GM19193 (cell line): ENCODE results near the gene METRN.

Source experiments
- POLR2A ChIP-seq: IDR thresholded peaks from 4 replicates; pipeline ENCODE4 v1.6.1; 2011; ENCODE audit not compliant: insufficient read depth, insufficient read length; ENCODE audit errors: extremely low read depth

Gene METRN

DNA sequence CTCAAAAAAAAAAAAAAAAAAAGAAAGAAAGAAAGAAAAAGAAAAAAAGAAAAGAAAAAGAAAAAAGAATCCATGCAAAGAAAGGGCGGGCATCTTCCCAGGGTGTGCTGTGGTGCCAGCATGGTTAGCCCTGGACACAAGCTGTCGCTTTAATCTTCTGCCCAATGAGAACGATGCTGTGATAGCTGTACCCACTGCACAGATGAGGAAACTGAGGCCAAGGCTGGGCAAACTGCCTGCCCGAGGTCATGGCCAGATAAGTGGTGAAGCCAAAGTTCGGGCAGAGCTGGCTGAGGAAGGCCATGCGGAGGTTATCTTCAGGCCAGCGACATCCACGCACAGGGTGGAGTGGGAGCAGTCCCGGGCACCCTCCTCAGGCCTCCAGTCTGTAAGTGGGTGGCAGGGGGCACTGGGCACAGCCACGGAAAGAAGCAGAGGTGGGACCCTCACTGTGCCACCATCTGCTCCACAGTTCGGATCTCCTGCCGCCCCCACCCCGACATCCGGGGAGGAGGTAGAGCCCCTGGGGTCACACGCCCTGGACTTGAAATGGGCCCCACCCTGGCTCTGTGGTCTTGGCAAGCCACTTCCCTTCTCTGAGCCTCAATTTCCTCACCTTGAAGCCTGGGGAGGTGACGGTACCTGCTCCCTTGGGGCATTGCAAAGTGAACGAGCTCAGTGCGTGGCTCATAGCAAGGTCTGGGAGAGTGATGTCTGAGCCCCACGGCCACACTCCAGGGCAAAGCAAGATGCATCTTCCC, 15.8 kb upstream of the METRN start:
- TF ChIP-seq POLR2A = no peak

DNA sequence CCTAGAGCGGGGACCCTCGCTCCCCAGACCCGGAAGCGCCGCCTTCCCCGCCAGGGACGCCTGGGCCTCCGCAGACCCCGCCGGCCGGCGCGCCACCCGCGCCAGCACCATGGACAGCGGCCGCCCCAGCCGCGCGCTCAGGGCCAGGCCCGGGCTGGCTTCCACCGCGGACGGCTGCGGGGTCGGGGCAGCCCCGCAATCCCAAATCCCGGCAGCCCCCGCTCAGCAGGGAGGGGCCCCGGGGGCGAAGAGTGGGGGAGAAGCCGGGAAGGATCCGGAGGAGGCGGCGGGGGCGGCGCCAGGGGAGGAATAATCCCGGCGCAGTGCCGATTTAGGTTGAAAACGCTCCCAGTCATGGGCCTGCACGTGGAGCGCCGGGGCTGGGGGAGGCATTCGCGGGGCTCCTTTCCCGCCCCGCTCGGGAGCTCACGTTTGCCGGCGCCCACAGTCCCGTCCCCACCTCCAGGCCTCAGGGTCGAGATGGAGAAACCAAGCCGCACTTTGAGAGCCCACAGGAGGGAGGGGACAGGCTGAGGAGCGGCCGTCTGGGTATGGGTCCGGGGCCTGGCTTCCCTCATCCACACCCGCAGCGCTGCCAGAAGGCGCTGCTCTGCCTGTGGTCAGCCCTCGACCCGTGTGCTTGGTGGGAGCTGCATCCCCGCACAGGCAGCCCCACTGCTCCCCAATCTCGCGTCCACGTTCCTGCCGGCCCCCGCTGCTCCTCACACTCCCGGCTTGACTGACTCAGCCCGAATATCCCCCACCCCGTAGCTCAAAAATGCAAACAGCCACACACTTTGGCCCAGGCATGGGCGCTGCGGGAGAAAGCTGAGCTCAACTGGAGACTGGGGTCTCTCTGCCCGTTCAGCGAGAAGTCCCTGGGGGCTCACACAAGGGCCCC, 14.0 kb upstream of the METRN start:
- TF ChIP-seq POLR2A = no peak

DNA sequence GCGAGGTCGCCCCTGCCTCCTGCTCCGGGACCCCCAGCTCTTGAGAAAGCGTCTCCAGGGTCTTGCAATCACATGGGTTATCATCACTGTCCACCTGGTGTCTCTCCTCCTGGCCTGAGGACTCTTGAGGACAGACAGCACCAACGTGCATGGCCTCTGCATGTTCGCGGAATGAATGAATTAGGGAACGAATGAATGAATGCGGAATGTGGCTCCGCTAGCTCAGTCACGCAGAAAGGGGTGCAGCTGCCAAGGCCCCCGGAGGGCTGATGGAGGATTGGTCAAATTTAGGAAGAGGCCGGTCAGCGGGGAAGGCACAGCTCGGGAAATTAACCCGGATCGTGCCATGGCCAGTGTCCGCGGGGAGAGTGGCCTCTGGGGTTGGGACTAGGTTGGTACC, 12.6 kb upstream of the METRN start:
- no peak for TF ChIP-seq POLR2A

DNA sequence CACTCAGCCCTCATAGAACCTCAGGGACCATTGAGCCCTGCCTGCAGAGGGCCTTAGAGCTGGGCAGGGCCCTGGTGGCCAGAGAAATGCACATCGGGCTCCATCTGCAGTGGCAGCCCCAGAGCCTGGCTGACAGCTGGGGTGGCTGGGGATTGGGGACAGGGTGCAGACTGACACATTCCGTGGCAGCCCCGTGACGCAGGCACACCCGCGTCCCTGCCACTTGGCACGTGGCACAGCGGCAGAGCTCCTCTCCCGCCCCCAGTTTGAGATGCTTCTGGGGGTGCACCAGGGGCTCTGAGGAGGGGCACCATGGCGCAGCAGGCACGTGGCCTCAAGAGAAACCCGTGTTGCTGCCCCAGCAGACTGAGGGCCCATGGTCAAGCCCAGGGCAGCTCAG, 11.5 kb upstream of the METRN start:
- TF ChIP-seq POLR2A = no peak

DNA sequence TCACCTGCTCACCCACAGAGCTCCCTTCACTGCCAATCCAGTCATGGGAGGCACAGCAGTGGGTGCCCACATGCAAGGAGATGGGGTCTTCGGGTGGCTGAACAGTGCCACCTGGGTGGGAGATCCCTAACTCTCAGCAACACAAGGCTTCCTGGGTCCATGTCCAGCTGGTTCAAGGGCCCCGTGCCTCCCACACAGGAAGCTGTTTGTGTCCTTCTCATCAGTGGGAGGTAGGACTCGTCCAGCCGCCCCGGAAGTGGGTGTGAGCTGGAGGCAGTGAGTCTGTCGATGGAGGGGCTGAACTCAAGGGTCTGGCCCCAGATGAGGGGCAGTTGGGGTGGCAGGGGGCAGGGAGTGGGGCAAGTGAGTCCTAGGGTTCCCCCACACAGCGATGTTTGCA, 10.9 kb upstream of the METRN start:
- TF ChIP-seq POLR2A = no peak

DNA sequence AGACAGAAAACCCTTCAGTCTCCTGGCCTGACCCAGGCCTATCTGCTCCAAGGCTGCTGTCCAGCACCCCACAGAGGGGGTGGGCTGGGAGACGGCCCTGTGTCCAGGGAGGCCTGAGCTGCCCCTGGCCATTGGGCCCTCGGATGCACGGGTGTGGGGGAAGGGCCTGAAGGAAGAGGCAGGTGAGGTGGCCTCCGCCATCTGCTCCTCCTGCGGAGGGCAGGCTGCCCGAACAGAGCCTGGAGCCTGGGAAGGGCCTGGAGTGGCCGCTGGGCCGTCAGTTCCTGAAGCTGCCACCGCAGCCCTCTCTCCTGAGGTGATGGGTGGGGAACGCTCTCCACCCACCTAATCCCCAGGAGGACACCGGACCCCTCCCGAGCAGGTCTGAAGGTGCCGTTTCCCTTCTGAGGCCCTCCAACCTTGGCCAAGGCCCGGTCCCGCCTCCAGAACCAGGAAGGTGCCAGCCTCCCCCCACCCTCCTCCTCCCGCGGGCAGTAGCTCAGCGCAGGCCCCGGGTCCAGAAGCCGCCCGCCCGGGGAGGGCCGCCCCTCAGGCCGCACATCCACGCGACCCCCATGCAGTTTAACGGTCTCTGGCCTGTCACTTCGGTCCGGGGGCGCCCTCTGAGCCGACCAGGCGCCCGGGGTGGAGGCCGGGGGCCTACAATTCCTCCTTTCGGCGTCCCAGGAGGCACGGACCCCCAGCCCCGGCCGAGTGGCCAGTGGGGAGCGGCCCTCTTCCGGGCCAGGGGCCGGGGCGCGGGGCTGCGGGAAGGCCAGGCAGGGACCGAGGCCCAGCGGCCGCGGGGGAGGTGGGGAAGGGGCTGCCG, 10.2 kb upstream of the METRN start:
- TF ChIP-seq POLR2A = no peak

DNA sequence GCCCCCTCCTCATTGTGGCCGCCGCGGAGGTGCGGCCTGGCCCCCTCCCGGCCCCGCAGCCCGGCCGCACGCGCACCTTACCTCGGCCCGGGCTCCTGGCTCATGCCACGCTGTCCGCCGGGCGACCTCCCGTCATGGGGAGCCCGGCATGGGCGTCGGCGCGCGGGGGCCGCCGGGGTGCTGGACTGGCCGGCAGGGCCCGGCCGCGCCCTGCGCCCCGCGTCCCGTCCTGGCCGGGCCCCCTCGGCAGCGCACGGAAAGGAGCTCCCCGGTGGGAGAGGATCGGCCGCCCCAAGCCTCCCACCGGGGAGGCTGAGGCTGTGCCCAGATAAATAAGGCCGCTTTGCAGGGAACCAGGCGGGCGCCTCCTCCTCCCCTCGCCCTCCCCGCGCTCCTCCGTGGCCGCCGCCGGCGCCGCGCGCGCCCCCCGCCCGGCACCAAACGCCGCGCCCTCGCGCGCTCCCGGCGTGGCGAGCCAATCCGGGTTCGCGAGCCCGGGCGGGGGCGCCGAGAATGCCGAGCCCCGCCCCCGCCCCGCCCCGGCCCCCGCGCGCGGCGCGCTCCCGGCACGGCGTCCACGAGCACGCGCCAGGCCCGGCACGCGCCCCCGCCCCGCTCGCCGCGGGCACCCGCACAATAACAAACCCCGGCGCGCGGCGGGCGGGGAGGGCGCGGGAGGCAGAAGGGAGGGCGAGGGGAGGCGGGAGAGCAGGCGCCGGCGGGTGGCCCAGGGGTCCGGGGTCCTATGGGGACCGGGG, 9.3 kb upstream of the METRN start, which contains the start of gene FBXL16:
TSS of gene FBXL16 (minus strand) at position 371 of the 758 bp plus-strand sequence. CDS start 8,396 bp downstream, outside the sequence.
- no peak for TF ChIP-seq POLR2A

DNA sequence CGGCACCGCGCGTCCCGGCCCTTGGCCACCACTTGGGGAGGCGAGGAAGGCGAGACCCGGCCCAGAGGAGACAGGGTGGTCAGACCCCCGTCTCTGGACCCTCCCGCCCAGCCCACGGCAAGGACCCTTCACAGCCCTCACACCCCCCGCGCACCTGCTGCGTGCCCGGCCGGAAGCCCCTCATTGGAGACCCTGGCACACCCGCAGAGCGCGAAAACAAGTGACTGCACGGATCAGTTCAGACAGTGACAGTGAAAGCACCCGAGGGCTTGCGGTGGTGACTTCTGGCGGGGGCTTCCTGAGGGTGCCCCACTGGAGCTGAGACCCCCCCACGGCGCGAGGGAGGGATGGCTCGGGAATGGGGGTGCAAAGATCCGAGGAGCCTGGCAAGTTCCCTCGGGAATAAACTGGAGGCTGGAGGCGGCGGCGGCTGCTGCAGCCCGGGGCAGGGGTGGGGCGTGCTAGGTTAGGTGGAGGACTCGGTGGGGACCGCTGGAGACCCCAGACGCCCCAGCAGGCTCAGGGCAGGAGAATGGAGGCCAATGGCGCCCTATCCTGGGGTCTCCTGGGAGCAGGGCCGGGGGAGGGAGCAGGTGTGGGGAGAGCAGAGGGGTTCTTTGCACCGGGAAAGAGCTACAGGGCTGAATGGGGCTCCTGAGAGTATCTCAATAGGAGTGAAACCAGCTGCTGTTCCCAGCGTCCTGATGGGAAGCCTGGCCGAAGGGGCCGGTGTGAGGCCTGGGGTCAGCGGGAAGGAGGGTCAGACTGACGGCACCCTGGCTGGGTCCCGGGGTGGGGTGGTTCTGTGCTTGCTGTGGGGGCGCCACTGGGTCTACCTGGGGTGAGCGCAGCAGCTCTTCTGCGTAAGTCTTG, 8.5 kb upstream of the METRN start:
- TF ChIP-seq POLR2A = no peak

DNA sequence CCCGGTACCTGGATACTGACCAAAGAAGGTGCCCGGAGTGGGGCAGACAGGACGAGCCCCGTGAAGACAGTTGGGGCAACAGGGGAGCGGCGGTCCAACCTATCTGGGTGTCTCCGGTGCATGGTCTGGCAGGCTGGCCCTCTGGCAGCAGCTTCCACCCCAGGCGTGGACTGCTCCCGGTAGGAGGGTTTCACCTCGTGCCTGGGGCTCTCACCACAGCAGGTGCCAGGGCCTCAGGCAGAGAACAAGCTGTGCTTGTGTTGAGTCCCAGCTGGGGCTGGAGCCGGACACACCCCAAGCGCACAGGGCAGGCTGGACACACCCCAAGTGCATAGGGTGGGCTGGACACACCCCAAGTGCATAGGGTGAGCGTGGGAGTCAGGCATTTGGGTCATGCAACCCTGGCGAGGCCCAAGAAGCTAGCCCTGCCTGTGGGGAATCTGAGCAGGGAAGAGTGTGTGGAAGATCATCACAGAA, 7.8 kb upstream of the METRN start:
- no peak for TF ChIP-seq POLR2A

DNA sequence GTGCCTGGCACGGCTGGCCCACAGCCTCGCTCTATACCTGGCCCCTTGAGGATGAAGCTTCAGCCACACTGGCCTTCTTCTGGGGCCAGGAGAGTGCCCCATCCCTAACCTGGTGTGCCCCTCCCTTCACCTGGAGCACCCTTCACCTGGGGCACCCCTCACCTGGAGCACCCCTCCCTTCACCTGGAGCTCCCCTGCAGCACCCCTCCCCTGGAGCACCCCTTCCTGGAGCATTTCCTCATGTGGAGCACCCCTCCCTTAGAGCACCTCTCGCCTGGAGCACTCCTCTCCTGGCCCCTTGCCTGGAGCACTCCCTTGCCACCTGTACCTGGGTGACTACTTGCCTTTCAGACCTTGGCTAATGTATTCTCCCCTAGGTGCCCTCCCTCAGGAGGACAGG, 6.9 kb upstream of the METRN start:
- TF ChIP-seq POLR2A = no peak

DNA sequence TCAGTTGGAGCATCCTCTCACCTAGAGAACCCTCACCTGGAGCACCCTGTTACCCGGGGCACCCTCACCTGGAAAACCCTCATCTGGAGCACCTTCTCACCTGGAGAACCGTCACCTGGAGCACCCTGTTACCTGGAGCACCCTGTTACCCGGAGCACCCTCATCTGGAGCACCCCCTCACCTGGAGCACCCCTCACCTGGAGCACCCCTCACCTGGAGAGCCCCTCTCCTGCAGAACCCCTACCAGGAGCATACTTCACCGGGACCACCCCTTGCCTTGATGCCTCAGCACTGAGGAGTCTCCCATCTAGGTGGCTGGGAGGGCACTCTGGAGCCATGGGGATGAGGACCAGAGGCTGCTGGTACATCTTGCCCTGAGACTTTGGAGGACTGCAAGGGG, 6.0 kb upstream of the METRN start:
- TF ChIP-seq POLR2A = no peak

DNA sequence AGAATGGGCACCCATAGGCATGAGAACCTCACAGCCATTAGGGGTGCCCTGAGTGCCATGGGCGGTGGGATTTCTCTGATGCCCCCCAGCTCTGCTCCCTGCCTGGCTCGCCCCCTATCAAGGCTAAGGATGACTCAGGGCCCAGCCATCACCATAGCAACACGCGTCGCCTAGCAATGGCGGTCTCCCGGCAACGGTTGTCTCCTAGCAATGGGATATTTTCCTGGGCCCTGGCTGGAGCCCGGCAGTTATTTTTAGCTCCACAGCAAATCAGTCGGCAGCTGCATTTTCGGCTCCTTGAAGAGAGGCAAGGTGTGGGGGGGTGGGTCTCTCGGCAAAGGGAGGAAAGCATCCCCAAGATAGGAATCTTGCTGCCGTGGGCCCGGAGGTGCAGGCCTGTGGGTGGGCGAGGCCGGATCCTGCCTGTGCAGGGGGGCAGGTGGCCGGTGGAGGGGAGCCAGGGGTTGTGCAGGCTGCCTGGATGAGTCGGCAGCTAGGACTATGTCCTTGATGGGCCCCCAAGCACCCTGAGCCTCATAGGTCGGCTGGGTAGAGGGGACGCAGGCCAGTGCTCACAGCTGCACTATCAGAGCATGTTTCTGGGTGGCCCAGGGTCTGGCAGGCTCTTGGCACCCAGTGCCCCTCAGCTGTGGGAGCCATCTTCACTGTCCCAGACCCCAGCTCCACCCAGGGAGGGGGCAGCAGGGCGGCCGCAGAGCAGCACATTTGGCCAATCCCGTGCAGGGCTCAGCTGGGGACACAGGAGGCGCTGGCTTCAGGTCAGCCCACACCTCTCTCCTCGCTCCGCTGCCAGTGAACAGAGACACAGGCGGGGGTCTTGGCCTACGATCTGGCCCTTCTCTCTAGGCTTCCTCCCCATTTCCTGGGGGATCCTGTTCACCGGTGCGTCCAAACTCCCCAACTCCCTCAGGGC, 5.1 kb upstream of the METRN start:
- TF ChIP-seq POLR2A = no peak
